WERI-Rb-1 (cell line): Measurements from ENCODE around the gene ELFN2.
A peak's percentile ranks its signal among the peaks of the same experiment; 100 is the strongest.
"Not testable (repeated sequence)": the region's sequence is repeated elsewhere in the genome, so short reads cannot be mapped to it uniquely, and the experiment has no call there.

Experiments
- DNase-seq: peaks from one replicate; pipeline ENCODE4 v3.0.0-alpha.2; 2020
- H3K27ac ChIP-seq: fragments of 250-450 bp; sonication (Bioruptor Pico); 2 replicates; pipeline ENCODE4 v1.5.1; 2020; ENCODE audit warnings: mild to moderate bottlenecking, moderate library complexity
- H3K27me3 ChIP-seq: fragments of 250-450 bp; sonication (Bioruptor Pico); 2 replicates; pipeline ENCODE4 v1.5.1; 2021; ENCODE audit warnings: mild to moderate bottlenecking, low read depth, moderate library complexity; ENCODE audit not compliant: insufficient read depth, severe bottlenecking
- H3K36me3 ChIP-seq: fragments of 250-450 bp; sonication (Bioruptor Pico); 2 replicates; pipeline ENCODE4 v1.5.1; 2020; ENCODE audit warnings: mild to moderate bottlenecking, moderate library complexity
- H3K4me3 ChIP-seq: 2 replicates; pipeline ENCODE4 v1.5.1; 2011; ENCODE audit warnings: low read depth, mild to moderate bottlenecking, control low read depth, low read length
- H3K9me3 ChIP-seq: fragments of 250-450 bp; sonication (Bioruptor Pico); 2 replicates; pipeline ENCODE4 v1.5.1; 2021; ENCODE audit warnings: mild to moderate bottlenecking, moderate library complexity; ENCODE audit not compliant: severe bottlenecking
- CTCF ChIP-seq: IDR thresholded peaks from 2 replicates; pipeline ENCODE4 v1.5.1; 2011; ENCODE audit warnings: low read depth, mild to moderate bottlenecking, control low read depth, inconsistent platforms, low read length

Gene ELFN2

DNA sequence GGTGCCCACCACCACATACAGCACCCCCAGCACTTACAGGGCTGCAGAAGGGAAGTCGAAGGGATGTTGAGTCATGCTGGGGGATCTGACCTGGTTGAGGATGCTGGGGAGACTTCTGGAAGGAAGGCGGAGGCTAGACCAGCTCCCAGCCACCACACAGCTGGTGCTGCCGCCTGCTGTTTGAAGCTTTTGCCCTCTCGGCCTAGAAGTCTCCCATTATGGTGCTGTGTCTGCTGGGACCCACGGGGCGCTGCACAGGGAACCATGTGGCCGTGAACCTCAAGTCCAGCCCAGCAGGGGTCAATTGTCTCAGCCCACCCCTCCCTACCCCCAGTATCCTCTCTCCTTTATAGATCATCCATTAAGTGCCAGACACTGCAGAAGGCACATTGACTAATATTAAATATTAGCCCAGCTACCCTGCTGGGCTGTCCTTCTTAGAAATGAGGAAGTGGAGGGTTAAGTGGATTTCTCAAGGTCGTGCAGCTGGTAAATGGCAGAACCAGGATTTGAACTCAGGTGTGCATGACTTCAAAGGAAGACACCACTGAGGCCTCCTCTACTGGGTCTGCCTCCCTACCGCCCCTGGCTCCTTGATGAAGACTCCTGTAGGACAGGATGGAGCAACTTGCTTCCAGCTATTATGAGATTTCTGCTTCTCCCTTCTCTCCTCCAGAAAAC is 95.3 kb downstream of the ELFN2 start:
- no peak for TF ChIP-seq CTCF
- Histone ChIP-seq H3K4me3 (no peak overlapping the region), H3K27me3 (no peaks in the 10 kb centered on the region), H3K27ac (no peak overlapping the region), H3K9me3 (no peaks in the 10 kb centered on the region), H3K36me3 (no peaks in the 10 kb centered on the region)
- no peak for DNase-seq

DNA sequence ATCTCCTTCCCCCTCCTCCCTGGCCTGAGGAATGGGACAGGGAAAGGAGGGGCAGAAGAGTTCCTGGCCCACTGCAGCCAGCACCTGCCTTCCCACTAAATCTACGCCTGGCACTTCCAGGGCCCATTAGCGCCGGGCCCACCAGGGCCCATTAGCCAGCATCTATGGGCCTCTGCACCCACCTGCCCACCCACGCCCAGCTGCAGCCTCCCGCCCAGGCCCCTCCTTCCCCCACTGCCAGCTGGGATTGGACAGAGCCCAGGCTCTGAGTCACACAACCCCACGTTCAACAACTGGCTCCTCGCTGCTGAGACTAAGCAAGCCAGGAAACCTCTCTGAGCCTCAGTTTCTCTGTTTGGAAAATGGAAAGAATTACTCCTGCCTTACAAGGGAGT is 96.2 kb downstream of the ELFN2 start:
- Histone ChIP-seq H3K27me3 (no peaks in the 10 kb centered on the region), H3K9me3 (no peaks in the 10 kb centered on the region), H3K27ac (no peak overlapping the region), H3K4me3 (no peak overlapping the region), H3K36me3 (no peaks in the 10 kb centered on the region)
- DNase-seq, result no peak
- TF ChIP-seq CTCF, result no peak

- Histone ChIP-seq H3K4me3 (no peak overlapping the region), H3K27ac (no peak overlapping the region), H3K9me3 (no peaks in the 10 kb centered on the region), H3K27me3 (no peaks in the 10 kb centered on the region), H3K36me3 (no peaks in the 10 kb centered on the region)
- DNase-seq, result peak; percentile 85
- peak; percentile 62 for TF ChIP-seq CTCF
Observed at GRCh38 chr22:37330200-37331033, 96.9 kb downstream of the ELFN2 start.

- Histone ChIP-seq H3K36me3 (no peaks in the 10 kb centered on the region), H3K27ac (no peak overlapping the region), H3K27me3 (no peaks in the 10 kb centered on the region), H3K9me3 (no peaks in the 10 kb centered on the region), H3K4me3 (no peak overlapping the region)
- peak; percentile 36 for DNase-seq
- TF ChIP-seq CTCF, result no peak
Observed at GRCh38 chr22:37329238-37330140, 97.8 kb downstream of the ELFN2 start.

GRCh38 chr22:37328538-37329237 is 98.6 kb downstream of the ELFN2 start:
- not testable (repeated sequence) for H3K27ac ChIP-seq, H3K27me3 ChIP-seq

More at GRCh38 chr22:37328538-37329237, 98.6 kb downstream of the ELFN2 start:
- H3K4me3 ChIP-seq, DNase-seq, H3K9me3 ChIP-seq, H3K36me3 ChIP-seq: not testable (repeated sequence)
